Effector memory CD4-positive, alpha-beta T cell (primary cell): Measurements from ENCODE around the gene TWSG1.
"Not testable (repeated sequence)": the region's sequence is repeated elsewhere in the genome, so short reads cannot be mapped to it uniquely, and the experiment has no call there.

Experiments
- DNase-seq, 3 donors: peaks; one replicate each; pipeline ENCODE4 v3.0.0-alpha.2; 2020
- H3K27ac ChIP-seq: 2 replicates; pipeline ENCODE4 v1.7.0; 2013; ENCODE audit warnings: mild to moderate bottlenecking, low read length, moderate library complexity; ENCODE audit not compliant: insufficient read depth, poor library complexity, severe bottlenecking
- H3K27me3 ChIP-seq: replicated peaks from 2 replicates; pipeline ENCODE4 v1.7.0; 2013; ENCODE audit warnings: mild to moderate bottlenecking, low read length; ENCODE audit not compliant: insufficient read depth, control insufficient read depth, poor library complexity, severe bottlenecking
- H3K36me3 ChIP-seq: 2 replicates; pipeline ENCODE4 v1.7.0; 2013; ENCODE audit warnings: mild to moderate bottlenecking, low read length, moderate library complexity; ENCODE audit not compliant: control insufficient read depth, insufficient read depth
- H3K4me1 ChIP-seq: 2 replicates; pipeline ENCODE4 v1.7.0; 2013; ENCODE audit warnings: low read length, mild to moderate bottlenecking; ENCODE audit not compliant: control insufficient read depth, insufficient read depth, poor library complexity, severe bottlenecking
- H3K4me3 ChIP-seq: 2 replicates; pipeline ENCODE4 v1.7.0; 2013; ENCODE audit warnings: low read length, low read depth, mild to moderate bottlenecking; ENCODE audit not compliant: insufficient read depth, poor library complexity, severe bottlenecking
- H3K9me3 ChIP-seq: 2 replicates; pipeline ENCODE4 v1.7.0; 2013; ENCODE audit warnings: mild to moderate bottlenecking, low read length, moderate library complexity; ENCODE audit not compliant: control insufficient read depth

Gene TWSG1

GRCh38 chr18:9429662-9429993 is 95.1 kb downstream of the TWSG1 start:
- no peaks in the 10 kb centered on the region for H3K4me1 ChIP-seq
- H3K36me3 ChIP-seq, result no peaks in the 10 kb centered on the region
- H3K9me3 ChIP-seq, result no peaks in the 10 kb centered on the region
- H3K27me3 ChIP-seq, result no peaks in the 10 kb centered on the region
- no peak overlapping the region for H3K4me3 ChIP-seq
- no peak overlapping the region for H3K27ac ChIP-seq
- DNase-seq, result no peak

GRCh38 chr18:9430315-9430714 is 95.7 kb downstream of the TWSG1 start:
- not testable (repeated sequence) for H3K27me3 ChIP-seq, H3K4me3 ChIP-seq, H3K4me1 ChIP-seq, H3K27ac ChIP-seq, H3K9me3 ChIP-seq, DNase-seq, H3K36me3 ChIP-seq

- DNase-seq, result no peak
These were observed 96.7 kb downstream of the TWSG1 start for GRCh38 chr18:9431296-9431695.

GRCh38 chr18:9433122-9433521 is 98.5 kb downstream of the TWSG1 start:
- not testable (repeated sequence) for H3K4me3 ChIP-seq

More at GRCh38 chr18:9431296-9431695, 96.7 kb downstream of the TWSG1 start:
- Histone ChIP-seq H3K36me3 (no peaks in the 10 kb centered on the region), H3K27me3 (no peaks in the 10 kb centered on the region), H3K4me3 (no peak overlapping the region), H3K9me3 (no peaks in the 10 kb centered on the region), H3K4me1 (no peaks in the 10 kb centered on the region), H3K27ac (no peak overlapping the region)

GRCh38 chr18:9433671-9434121 is 99.1 kb downstream of the TWSG1 start:
- H3K27me3 ChIP-seq, result no peaks in the 10 kb centered on the region
- H3K27ac ChIP-seq, result no peak overlapping the region
- H3K9me3 ChIP-seq, result no peaks in the 10 kb centered on the region
- H3K4me1 ChIP-seq, result no peaks in the 10 kb centered on the region
- no peak overlapping the region for H3K4me3 ChIP-seq
- no peak for DNase-seq
- no peaks in the 10 kb centered on the region for H3K36me3 ChIP-seq

More at GRCh38 chr18:9433122-9433521, 98.5 kb downstream of the TWSG1 start:
- not testable (repeated sequence) for H3K9me3 ChIP-seq, H3K27me3 ChIP-seq, DNase-seq, H3K27ac ChIP-seq, H3K36me3 ChIP-seq, H3K4me1 ChIP-seq

GRCh38 chr18:9434122-9434701 is 99.6 kb downstream of the TWSG1 start:
- DNase-seq, result no peak
- Histone ChIP-seq H3K27me3 (no peaks in the 10 kb centered on the region), H3K27ac (no peak overlapping the region), H3K4me3 (no peak overlapping the region), H3K4me1 (no peaks in the 10 kb centered on the region), H3K9me3 (no peaks in the 10 kb centered on the region), H3K36me3 (no peaks in the 10 kb centered on the region)

GRCh38 chr18:9435041-9435440 is 100.5 kb downstream of the TWSG1 start:
- no peak overlapping the region for H3K4me3 ChIP-seq
- no peaks in the 10 kb centered on the region for H3K27me3 ChIP-seq
- no peaks in the 10 kb centered on the region for H3K4me1 ChIP-seq
- H3K9me3 ChIP-seq, result no peaks in the 10 kb centered on the region
- H3K27ac ChIP-seq, result no peak overlapping the region
- DNase-seq, result no peak
- no peaks in the 10 kb centered on the region for H3K36me3 ChIP-seq

- H3K27me3 ChIP-seq, result no peaks in the 10 kb centered on the region
- H3K36me3 ChIP-seq, result no peaks in the 10 kb centered on the region
- H3K27ac ChIP-seq, result no peak overlapping the region
- no peaks in the 10 kb centered on the region for H3K9me3 ChIP-seq
- no peak for DNase-seq
- H3K4me3 ChIP-seq, result no peak overlapping the region
- no peaks in the 10 kb centered on the region for H3K4me1 ChIP-seq
These were observed 101.8 kb downstream of the TWSG1 start for GRCh38 chr18:9436206-9436929.

GRCh38 chr18:9437021-9437437 is 102.5 kb downstream of the TWSG1 start:
- Histone ChIP-seq H3K9me3 (no peaks in the 10 kb centered on the region), H3K4me1 (no peaks in the 10 kb centered on the region), H3K4me3 (no peak overlapping the region), H3K27ac (no peak overlapping the region), H3K27me3 (no peaks in the 10 kb centered on the region), H3K36me3 (no peaks in the 10 kb centered on the region)
- DNase-seq, result no peak

- DNase-seq, result no peak
- Histone ChIP-seq H3K9me3 (no peaks in the 10 kb centered on the region), H3K27me3 (no peaks in the 10 kb centered on the region), H3K36me3 (no peaks in the 10 kb centered on the region), H3K4me3 (no peak overlapping the region), H3K27ac (no peak overlapping the region), H3K4me1 (no peaks in the 10 kb centered on the region)
These were observed 103.1 kb downstream of the TWSG1 start for GRCh38 chr18:9437672-9438071.
